ENCODE measurements around the gene LRP2BP. TPM values are rescaled to one million over a fixed set of nuclear protein-coding genes. Genes with fewer than 3 reads are reported as not detected.

The LRP2BP gene
- total RNA-seq, 2 experiments from 2014 or later = 0.60 to 1.4 TPM

GRCh38 chr4:185411849-185412248 lies 16.1 kb upstream of the LRP2BP start:
- BruUV-seq (replicated peaks) = no TSS peak
- intact Hi-C loops (cut with micrococcal nuclease; ENCODE audit: unreplicated experiment) = loop anchor here (5.0 kb wide), 1 partner anchor 175 kb away; no protein-coding TSS in a partner anchor
- peaks cover 25% of the 10 kb centered on the region for H3K4me1 ChIP-seq (ENCODE audit: insufficient read depth, low read length, poor library complexity, severe bottlenecking)
- peaks cover 68% of the 10 kb centered on the region for H3K36me3 ChIP-seq (ENCODE audit: insufficient read depth, low read length)
- H3K4me2 ChIP-seq (ENCODE audit: low read length) = no peak overlapping the region
- no peaks in the 10 kb centered on the region for H3K79me2 ChIP-seq (ENCODE audit: insufficient read depth, low read depth, low read length)
- no peak for DNase-seq (ENCODE audit: low spot score)
- H3K4me3 ChIP-seq (ENCODE audit: low read depth, low read length, poor library complexity, severe bottlenecking) = no peak overlapping the region
- no peaks in the 10 kb centered on the region for H3K9me3 ChIP-seq (ENCODE audit: low read length)
- H2AFZ ChIP-seq (ENCODE audit: low read length) = no peak overlapping the region
- ChIA-PET CTCF (ENCODE audit: unreplicated experiment) (no interaction called here), POLR2A (interaction anchor here (1.1 to 4.3 kb wide), 8 partner anchors 13 to 175 kb away, joined by 3 to 26 read pairs (median 5); partner anchors contain the start of genes ANKRD37 and LRP2BP)
- no peak overlapping the region for H3K27ac ChIP-seq (ENCODE audit: low read depth, low read length, poor library complexity, severe bottlenecking)
- TF ChIP-seq CTCF (conservative IDR thresholded peaks at IDR 0.05; ENCODE audit: low read length) (no peak), EZH2phosphoT487 (IDR thresholded peaks at IDR 0.05; ENCODE audit: borderline replicate concordance, low read depth, low read length) (no peak)
- H4K20me1 ChIP-seq (ENCODE audit: insufficient read depth, low read length) = no peaks in the 10 kb centered on the region
- H3K9me2 ChIP-seq (ENCODE audit: insufficient read depth, low read length) = peaks cover 5% of the 10 kb centered on the region; the same call in 1 of the 2 replicates

- intact Hi-C loops (cut with micrococcal nuclease; ENCODE audit: unreplicated experiment) = no loop called here
- BruUV-seq (replicated peaks) = no TSS peak
- Histone ChIP-seq H3K9me2 (ENCODE audit: insufficient read depth, low read length) (no peaks in the 10 kb centered on the region), H2AFZ (ENCODE audit: low read length) (no peak overlapping the region), H3K79me2 (ENCODE audit: insufficient read depth, low read depth, low read length) (no peaks in the 10 kb centered on the region), H3K36me3 (ENCODE audit: insufficient read depth, low read length) (peaks cover 53% of the 10 kb centered on the region), H3K9me3 (ENCODE audit: low read length) (no peaks in the 10 kb centered on the region), H3K27ac (ENCODE audit: low read depth, low read length, poor library complexity, severe bottlenecking) (no peak overlapping the region), H3K4me3 (ENCODE audit: low read depth, low read length, poor library complexity, severe bottlenecking) (no peak overlapping the region), H3K4me2 (ENCODE audit: low read length) (no peak overlapping the region), H3K4me1 (ENCODE audit: insufficient read depth, low read length, poor library complexity, severe bottlenecking) (peaks cover 17% of the 10 kb centered on the region), H4K20me1 (ENCODE audit: insufficient read depth, low read length) (no peaks in the 10 kb centered on the region)
- TF ChIP-seq EZH2phosphoT487 (IDR thresholded peaks at IDR 0.05; ENCODE audit: borderline replicate concordance, low read depth, low read length) = no peak
- no peak for TF ChIP-seq CTCF (conservative IDR thresholded peaks at IDR 0.05; ENCODE audit: low read length)
- CTCF ChIA-PET (ENCODE audit: unreplicated experiment) = no interaction called here
- POLR2A ChIA-PET = interaction anchor here (0.8 to 2.1 kb wide), 3 partner anchors 10 to 17 kb away, joined by 3 to 6 read pairs (median 4); partner anchors contain the start of genes ANKRD37 and LRP2BP
- DNase-seq (ENCODE audit: low spot score) = no peak
Observed at GRCh38 chr4:185408432-185408831, 12.7 kb upstream of the LRP2BP start.

GRCh38 chr4:185405296-185405999 lies 9.7 kb upstream of the LRP2BP start:
- H3K4me1 ChIP-seq (ENCODE audit: insufficient read depth, low read length, poor library complexity, severe bottlenecking) = peaks cover 3% of the 10 kb centered on the region
- TF ChIP-seq EZH2phosphoT487 (IDR thresholded peaks at IDR 0.05; ENCODE audit: borderline replicate concordance, low read depth, low read length) = no peak
- TF ChIP-seq CTCF (conservative IDR thresholded peaks at IDR 0.05; ENCODE audit: low read length) = no peak
- no peak overlapping the region for H3K4me3 ChIP-seq (ENCODE audit: low read depth, low read length, poor library complexity, severe bottlenecking)
- H3K4me2 ChIP-seq (ENCODE audit: low read length) = peak overlapping the region; percentile 16; the same call in 1 of the 2 replicates
- no peaks in the 10 kb centered on the region for H3K79me2 ChIP-seq (ENCODE audit: insufficient read depth, low read depth, low read length)
- H2AFZ ChIP-seq (ENCODE audit: low read length) = no peak overlapping the region
- no TSS peak for BruUV-seq (replicated peaks)
- no peaks in the 10 kb centered on the region for H3K9me2 ChIP-seq (ENCODE audit: insufficient read depth, low read length)
- H3K9me3 ChIP-seq (ENCODE audit: low read length) = no peaks in the 10 kb centered on the region
- H4K20me1 ChIP-seq (ENCODE audit: insufficient read depth, low read length) = no peaks in the 10 kb centered on the region
- H3K27ac ChIP-seq (ENCODE audit: low read depth, low read length, poor library complexity, severe bottlenecking) = no peak overlapping the region
- CTCF ChIA-PET (ENCODE audit: unreplicated experiment) = no interaction called here
- H3K36me3 ChIP-seq (ENCODE audit: insufficient read depth, low read length) = peaks cover 63% of the 10 kb centered on the region
- intact Hi-C loops (cut with micrococcal nuclease; ENCODE audit: unreplicated experiment) = no loop called here
- DNase-seq (ENCODE audit: low spot score) = no peak
- POLR2A ChIA-PET = interaction anchor here (0.6 to 3.6 kb wide), 12 partner anchors 9 to 1127 kb away, joined by 3 to 21 read pairs (median 4); partner anchors contain the start of genes ANKRD37 and LRP2BP

Measured in OCI-LY7 (cell line).